Ovary (tissue), 3 donors: ENCODE results near the gene CD200R1L.

Experiments used
- EP300 ChIP-seq: sonication (generic); formaldehyde crosslinking; IDR thresholded peaks from one replicate; pipeline ENCODE4 v1.6.1; 2017; ENCODE audit warnings: antibody characterized with exemption
- TF ChIP-seq, protein P1 (sequence below), 3 donors: fragments of 450-650 bp in 2 of 3; fragments of 200-600 bp in 1 of 3; IDR thresholded peaks; one replicate each; pipeline versions ENCODE4 v1.5.1 to v1.8.0; 2016 to 2022; ENCODE audit warnings: antibody characterized with exemption in 3 of 3, mild to moderate bottlenecking in 1 of 3
- donor health status: DM: no; HTN: no; CAD: no.

DNA sequence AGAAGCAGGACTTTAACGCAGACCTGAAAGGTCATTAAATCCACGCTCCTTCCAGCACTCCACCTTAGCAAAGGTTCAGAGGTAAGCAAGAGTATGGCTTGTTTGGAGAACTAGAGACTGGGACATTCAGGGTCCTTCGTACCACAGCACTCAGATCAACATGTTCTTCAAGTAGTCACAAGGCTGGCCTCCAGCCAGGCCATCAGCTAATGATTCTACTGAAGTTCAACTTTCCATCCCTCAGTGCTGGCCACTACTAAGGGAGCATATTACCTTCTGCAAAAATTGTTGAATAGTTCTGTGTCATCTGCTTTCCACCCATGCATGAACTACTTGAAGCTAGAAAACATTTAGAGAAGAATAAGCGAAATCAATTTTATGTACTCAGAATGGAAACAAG lies 17.6 kb downstream of the CD200R1L start:
- TF ChIP-seq, protein P1, sequence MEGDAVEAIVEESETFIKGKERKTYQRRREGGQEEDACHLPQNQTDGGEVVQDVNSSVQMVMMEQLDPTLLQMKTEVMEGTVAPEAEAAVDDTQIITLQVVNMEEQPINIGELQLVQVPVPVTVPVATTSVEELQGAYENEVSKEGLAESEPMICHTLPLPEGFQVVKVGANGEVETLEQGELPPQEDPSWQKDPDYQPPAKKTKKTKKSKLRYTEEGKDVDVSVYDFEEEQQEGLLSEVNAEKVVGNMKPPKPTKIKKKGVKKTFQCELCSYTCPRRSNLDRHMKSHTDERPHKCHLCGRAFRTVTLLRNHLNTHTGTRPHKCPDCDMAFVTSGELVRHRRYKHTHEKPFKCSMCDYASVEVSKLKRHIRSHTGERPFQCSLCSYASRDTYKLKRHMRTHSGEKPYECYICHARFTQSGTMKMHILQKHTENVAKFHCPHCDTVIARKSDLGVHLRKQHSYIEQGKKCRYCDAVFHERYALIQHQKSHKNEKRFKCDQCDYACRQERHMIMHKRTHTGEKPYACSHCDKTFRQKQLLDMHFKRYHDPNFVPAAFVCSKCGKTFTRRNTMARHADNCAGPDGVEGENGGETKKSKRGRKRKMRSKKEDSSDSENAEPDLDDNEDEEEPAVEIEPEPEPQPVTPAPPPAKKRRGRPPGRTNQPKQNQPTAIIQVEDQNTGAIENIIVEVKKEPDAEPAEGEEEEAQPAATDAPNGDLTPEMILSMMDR (IDR thresholded peaks at IDR 0.05) = no peak
- no peak for TF ChIP-seq EP300
